IPS-18a (cell line): ENCODE data around the gene PREPL.
A peak's percentile ranks its signal among the peaks of the same experiment; 100 is the strongest.

Experiments used
- H3K27ac ChIP-seq: one replicate; pipeline ENCODE4 v1.5.1; 2013; ENCODE audit warnings: low read length
- H3K27me3 ChIP-seq: one replicate; pipeline ENCODE4 v1.6.1; 2013; ENCODE audit warnings: mild to moderate bottlenecking, low read length; ENCODE audit not compliant: control insufficient read depth, insufficient read depth
- H3K36me3 ChIP-seq: one replicate; pipeline ENCODE4 v1.6.1; 2013; ENCODE audit warnings: low read depth, low read length; ENCODE audit not compliant: control insufficient read depth
- H3K4me1 ChIP-seq: one replicate; pipeline ENCODE4 v1.6.1; 2013; ENCODE audit warnings: low read depth, low read length; ENCODE audit not compliant: control insufficient read depth
- H3K4me3 ChIP-seq: one replicate; pipeline ENCODE4 v1.5.1; 2013; ENCODE audit warnings: low read length
- H3K9ac ChIP-seq: one replicate; pipeline ENCODE4 v1.6.1; 2013; ENCODE audit warnings: mild to moderate bottlenecking, low read length, moderate library complexity
- H3K9me3 ChIP-seq: one replicate; pipeline ENCODE4 v1.6.1; 2013; ENCODE audit warnings: low read depth, low read length; ENCODE audit not compliant: control insufficient read depth

Gene PREPL

GRCh38 chr2:44367591-44367990 lies 6.3 kb upstream of the PREPL start:
- Histone ChIP-seq H3K9ac (no peak overlapping the region), H3K4me1 (peaks cover 11% of the 10 kb centered on the region), H3K27ac (no peak overlapping the region), H3K27me3 (no peaks in the 10 kb centered on the region), H3K9me3 (no peaks in the 10 kb centered on the region), H3K36me3 (no peaks in the 10 kb centered on the region), H3K4me3 (no peak overlapping the region)

GRCh38 chr2:44364604-44365003 lies 3.3 kb upstream of the PREPL start:
- Histone ChIP-seq H3K27ac (no peak overlapping the region), H3K4me1 (peaks cover 11% of the 10 kb centered on the region), H3K9me3 (no peaks in the 10 kb centered on the region), H3K9ac (no peak overlapping the region), H3K36me3 (no peaks in the 10 kb centered on the region), H3K4me3 (no peak overlapping the region), H3K27me3 (no peaks in the 10 kb centered on the region)

GRCh38 chr2:44362207-44363015 lies 1.1 kb upstream of the PREPL start:
- Histone ChIP-seq H3K4me3 (peak overlapping the region; percentile 94), H3K27me3 (no peaks in the 10 kb centered on the region), H3K9ac (peak overlapping the region; percentile 81), H3K4me1 (peaks cover 11% of the 10 kb centered on the region), H3K9me3 (no peaks in the 10 kb centered on the region), H3K27ac (peak overlapping the region; percentile 51), H3K36me3 (no peaks in the 10 kb centered on the region)

GRCh38 chr2:44360749-44361329 lies 455 bp downstream of the PREPL start:
- H3K4me3 ChIP-seq = peak overlapping the region; percentile 94
- H3K9ac ChIP-seq = peak overlapping the region; percentile 81
- peaks cover 11% of the 10 kb centered on the region for H3K4me1 ChIP-seq
- H3K36me3 ChIP-seq = no peaks in the 10 kb centered on the region
- peak overlapping the region; percentile 94 for H3K27ac ChIP-seq
- no peaks in the 10 kb centered on the region for H3K9me3 ChIP-seq
- H3K27me3 ChIP-seq = no peaks in the 10 kb centered on the region

GRCh38 chr2:44358503-44358902 lies 2.8 kb downstream of the PREPL start:
- peaks cover 11% of the 10 kb centered on the region for H3K4me1 ChIP-seq
- H3K36me3 ChIP-seq = no peaks in the 10 kb centered on the region
- H3K9ac ChIP-seq = no peak overlapping the region
- no peaks in the 10 kb centered on the region for H3K9me3 ChIP-seq
- H3K27me3 ChIP-seq = no peaks in the 10 kb centered on the region
- no peak overlapping the region for H3K4me3 ChIP-seq
- no peak overlapping the region for H3K27ac ChIP-seq

GRCh38 chr2:44354761-44355160 lies 6.5 kb downstream of the PREPL start:
- Histone ChIP-seq H3K4me1 (peaks cover 3% of the 10 kb centered on the region), H3K9me3 (no peaks in the 10 kb centered on the region), H3K36me3 (no peaks in the 10 kb centered on the region), H3K4me3 (no peak overlapping the region), H3K9ac (no peak overlapping the region), H3K27ac (no peak overlapping the region), H3K27me3 (no peaks in the 10 kb centered on the region)

- Histone ChIP-seq H3K9me3 (no peaks in the 10 kb centered on the region), H3K36me3 (no peaks in the 10 kb centered on the region), H3K9ac (no peak overlapping the region), H3K4me1 (peaks cover 3% of the 10 kb centered on the region), H3K27me3 (no peaks in the 10 kb centered on the region), H3K27ac (no peak overlapping the region), H3K4me3 (no peak overlapping the region)
Measured at GRCh38 chr2:44352510-44352909, 8.8 kb downstream of the PREPL start.

- Histone ChIP-seq H3K36me3 (no peaks in the 10 kb centered on the region), H3K27me3 (no peaks in the 10 kb centered on the region), H3K4me3 (no peak overlapping the region), H3K9ac (no peak overlapping the region), H3K4me1 (peaks cover 3% of the 10 kb centered on the region), H3K9me3 (no peaks in the 10 kb centered on the region), H3K27ac (no peak overlapping the region)
Measured at GRCh38 chr2:44351676-44352075, 9.6 kb downstream of the PREPL start.

GRCh38 chr2:44351088-44351487 lies 10.2 kb downstream of the PREPL start:
- Histone ChIP-seq H3K9me3 (no peaks in the 10 kb centered on the region), H3K27me3 (no peaks in the 10 kb centered on the region), H3K27ac (no peak overlapping the region), H3K9ac (no peak overlapping the region), H3K4me1 (peaks cover 3% of the 10 kb centered on the region), H3K4me3 (no peak overlapping the region), H3K36me3 (peaks cover 2% of the 10 kb centered on the region)

- Histone ChIP-seq H3K4me3 (no peak overlapping the region), H3K27me3 (no peaks in the 10 kb centered on the region), H3K4me1 (peaks cover 3% of the 10 kb centered on the region), H3K36me3 (peaks cover 6% of the 10 kb centered on the region), H3K9me3 (no peaks in the 10 kb centered on the region), H3K27ac (no peak overlapping the region), H3K9ac (no peak overlapping the region)
Measured at GRCh38 chr2:44349506-44349905, 11.8 kb downstream of the PREPL start.

GRCh38 chr2:44348400-44348799 lies 12.9 kb downstream of the PREPL start:
- no peaks in the 10 kb centered on the region for H3K9me3 ChIP-seq
- no peak overlapping the region for H3K9ac ChIP-seq
- peaks cover 3% of the 10 kb centered on the region for H3K4me1 ChIP-seq
- H3K27me3 ChIP-seq = no peaks in the 10 kb centered on the region
- H3K36me3 ChIP-seq = peaks cover 9% of the 10 kb centered on the region
- H3K4me3 ChIP-seq = no peak overlapping the region
- no peak overlapping the region for H3K27ac ChIP-seq

- no peaks in the 10 kb centered on the region for H3K9me3 ChIP-seq
- peaks cover 3% of the 10 kb centered on the region for H3K4me1 ChIP-seq
- H3K27me3 ChIP-seq = no peaks in the 10 kb centered on the region
- no peak overlapping the region for H3K4me3 ChIP-seq
- H3K27ac ChIP-seq = no peak overlapping the region
- H3K9ac ChIP-seq = no peak overlapping the region
- peaks cover 12% of the 10 kb centered on the region for H3K36me3 ChIP-seq
Measured at GRCh38 chr2:44347526-44347925, 13.8 kb downstream of the PREPL start.
